ENCODE results near the gene BASP1. TPM values are rescaled to one million over a fixed set of nuclear protein-coding genes. Genes with fewer than 3 reads are reported as not detected.
A peak's percentile ranks its signal among the peaks of the same experiment; 100 is the strongest.

Gene BASP1
- total RNA-seq, 6 experiments from 2014 or later, result 101 to 158 (median 151) TPM

DNA sequence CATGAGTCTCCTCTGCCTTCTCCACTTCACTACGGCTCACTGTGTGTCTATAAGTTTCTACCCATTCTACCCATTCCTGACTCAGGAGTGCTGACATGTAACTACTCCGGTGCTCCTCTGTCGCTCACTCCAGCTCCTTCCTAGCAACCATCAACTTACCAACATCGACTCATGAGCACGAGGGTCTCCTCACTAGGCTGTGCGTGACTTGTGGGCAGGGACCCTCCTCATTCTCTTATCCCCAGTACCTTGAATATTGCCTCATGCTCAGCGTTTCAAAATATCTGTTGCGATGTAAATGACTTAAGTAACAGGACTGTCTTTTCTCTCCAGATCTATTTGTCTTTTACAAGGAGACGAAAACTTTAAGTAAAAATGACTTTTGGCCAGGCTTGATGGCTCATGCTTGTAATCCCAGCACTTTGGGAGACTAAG, 73.1 kb downstream of the BASP1 start:
- TF ChIP-seq CTCF (IDR thresholded peaks at IDR 0.05), result no peak
- no peak overlapping the region for H3K4me3 Mint-ChIP-seq

GRCh38 chr5:17292434-17293015, 75.1 kb downstream of the BASP1 start:
- Mint-ChIP-seq H3K27me3 (ENCODE audit: insufficient read depth) (peaks cover 25% of the 10 kb centered on the region), H3K4me3 (no peak overlapping the region), H3K36me3 (ENCODE audit: low read depth) (no peaks in the 10 kb centered on the region), H3K27ac (no peak overlapping the region), H3K4me1 (ENCODE audit: low read depth) (peaks cover 7% of the 10 kb centered on the region), H3K9me3 (no peaks in the 10 kb centered on the region)
- no peak for TF ChIP-seq CTCF (IDR thresholded peaks at IDR 0.05)
- no peak for DNase-seq

More for the DNA sequence above, 73.1 kb downstream of the BASP1 start:
- Mint-ChIP-seq H3K9me3 (no peaks in the 10 kb centered on the region), H3K4me1 (ENCODE audit: low read depth) (peaks cover 7% of the 10 kb centered on the region), H3K27me3 (ENCODE audit: insufficient read depth) (peaks cover 25% of the 10 kb centered on the region), H3K36me3 (ENCODE audit: low read depth) (no peaks in the 10 kb centered on the region), H3K27ac (no peak overlapping the region)
- no peak for DNase-seq

DNA sequence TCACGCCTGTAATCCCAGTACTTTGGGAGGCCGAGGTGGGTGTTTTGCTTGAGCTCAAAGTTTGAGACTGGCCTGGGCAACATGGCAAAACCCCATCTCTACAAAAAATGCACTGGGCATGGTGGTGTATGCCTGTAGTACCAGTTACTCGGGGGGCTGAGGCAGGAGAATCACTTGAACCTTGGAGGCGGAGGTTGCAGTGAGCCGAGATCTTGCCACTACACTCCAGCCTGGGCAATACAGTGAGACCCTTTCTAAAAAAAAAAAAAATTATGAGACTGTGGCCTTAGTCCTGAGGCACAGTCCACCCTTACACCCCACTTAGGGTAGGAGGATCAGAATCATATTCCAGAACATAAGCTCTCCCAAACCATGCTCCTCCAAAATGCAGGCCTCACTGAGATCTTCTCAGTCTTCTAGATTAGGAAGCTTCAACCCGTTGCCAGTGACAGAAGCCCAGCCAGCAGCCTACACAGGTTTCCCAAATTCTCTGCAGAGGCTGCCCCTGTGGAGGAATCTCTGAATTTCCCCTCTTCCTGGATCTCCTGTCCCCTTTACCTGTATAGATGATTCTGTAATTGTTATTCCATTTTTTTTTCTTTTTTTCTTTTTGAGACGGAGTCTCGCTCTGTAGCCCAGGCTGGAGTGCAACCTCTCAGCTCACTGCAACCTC, 77.3 kb downstream of the BASP1 start:
- Mint-ChIP-seq H3K36me3 (ENCODE audit: low read depth) (no peaks in the 10 kb centered on the region), H3K9me3 (no peaks in the 10 kb centered on the region), H3K4me1 (ENCODE audit: low read depth) (peaks cover 7% of the 10 kb centered on the region), H3K27ac (no peak overlapping the region), H3K27me3 (ENCODE audit: insufficient read depth) (peaks cover 22% of the 10 kb centered on the region), H3K4me3 (no peak overlapping the region)
- no peak for DNase-seq
- TF ChIP-seq CTCF (IDR thresholded peaks at IDR 0.05), result no peak

GRCh38 chr5:17295671-17296070, 78.2 kb downstream of the BASP1 start:
- Mint-ChIP-seq H3K4me1 (ENCODE audit: low read depth) (peaks cover under 1% of the 10 kb centered on the region), H3K27ac (no peak overlapping the region), H3K4me3 (no peak overlapping the region), H3K36me3 (ENCODE audit: low read depth) (no peaks in the 10 kb centered on the region), H3K27me3 (ENCODE audit: insufficient read depth) (peaks cover 22% of the 10 kb centered on the region), H3K9me3 (no peaks in the 10 kb centered on the region)
- no peak for TF ChIP-seq CTCF (IDR thresholded peaks at IDR 0.05)
- no peak for DNase-seq

- Mint-ChIP-seq H3K9me3 (no peaks in the 10 kb centered on the region), H3K27me3 (ENCODE audit: insufficient read depth) (peaks cover 1% of the 10 kb centered on the region), H3K36me3 (ENCODE audit: low read depth) (no peaks in the 10 kb centered on the region), H3K27ac (no peak overlapping the region), H3K4me3 (no peak overlapping the region), H3K4me1 (ENCODE audit: low read depth) (peaks cover 28% of the 10 kb centered on the region)
- peak; percentile 20 for DNase-seq
- TF ChIP-seq CTCF (IDR thresholded peaks at IDR 0.05), result no peak
Measured at GRCh38 chr5:17302106-17302505, 84.7 kb downstream of the BASP1 start.
